Measurements from ENCODE around the gene AJAP1. TPM values are rescaled to one million over a fixed set of nuclear protein-coding genes. Genes with fewer than 3 reads are reported as not detected.
"Not testable (repeated sequence)": the region's sequence is repeated elsewhere in the genome, so short reads cannot be mapped to it uniquely, and the experiment has no call there.

The AJAP1 gene
- total RNA-seq, 1 donor from 2014 or later = 0.21 TPM

GRCh38 chr1:4664606-4665005, 10.2 kb downstream of the AJAP1 start:
- Mint-ChIP-seq H3K27ac (ENCODE audit: unreplicated experiment) (no peak overlapping the region), H3K9me3 (ENCODE audit: unreplicated experiment) (no peaks in the 10 kb centered on the region), H3K4me3 (ENCODE audit: unreplicated experiment) (no peak overlapping the region), H3K36me3 (ENCODE audit: low read depth, unreplicated experiment) (no peaks in the 10 kb centered on the region), H3K27me3 (ENCODE audit: unreplicated experiment) (peaks cover 6% of the 10 kb centered on the region), H3K4me1 (ENCODE audit: unreplicated experiment) (no peaks in the 10 kb centered on the region)
- DNase-seq (ENCODE audit: low spot score) = no peak
- no peak for TF ChIP-seq CTCF (IDR thresholded peaks at IDR 0.05; ENCODE audit: unreplicated experiment)

DNA sequence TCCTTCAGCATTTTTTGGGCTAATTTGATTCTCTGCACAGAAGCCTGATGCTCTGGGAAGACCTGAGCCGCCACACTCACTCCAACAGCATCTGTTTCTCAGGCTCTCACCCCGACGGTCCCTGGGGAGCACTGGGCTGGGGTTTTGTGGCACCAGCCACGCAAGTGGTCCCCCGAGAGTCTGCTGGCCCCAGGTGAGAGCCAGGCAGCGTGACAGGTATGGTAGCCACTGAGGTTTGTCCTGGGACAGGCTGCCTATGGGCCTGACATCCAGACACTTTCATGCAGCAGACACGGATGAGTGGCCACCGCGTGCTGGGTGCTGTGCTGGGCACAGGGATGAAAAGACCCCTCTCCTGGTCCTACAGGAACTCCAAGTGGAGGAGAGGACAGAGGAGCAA, 11.0 kb downstream of the AJAP1 start:
- H3K36me3 Mint-ChIP-seq (ENCODE audit: low read depth, unreplicated experiment) = no peaks in the 10 kb centered on the region
- TF ChIP-seq CTCF (IDR thresholded peaks at IDR 0.05; ENCODE audit: unreplicated experiment) = no peak
- no peaks in the 10 kb centered on the region for H3K9me3 Mint-ChIP-seq (ENCODE audit: unreplicated experiment)
- peaks cover 6% of the 10 kb centered on the region for H3K27me3 Mint-ChIP-seq (ENCODE audit: unreplicated experiment)
- no peak for DNase-seq (ENCODE audit: low spot score)
- no peak overlapping the region for H3K27ac Mint-ChIP-seq (ENCODE audit: unreplicated experiment)
- no peak overlapping the region for H3K4me3 Mint-ChIP-seq (ENCODE audit: unreplicated experiment)
- H3K4me1 Mint-ChIP-seq (ENCODE audit: unreplicated experiment) = no peaks in the 10 kb centered on the region

- not testable (repeated sequence) for H3K4me1 Mint-ChIP-seq (ENCODE audit: unreplicated experiment); DNase-seq (ENCODE audit: low spot score); H3K27me3 Mint-ChIP-seq (ENCODE audit: unreplicated experiment); H3K4me3 Mint-ChIP-seq (ENCODE audit: unreplicated experiment); H3K27ac Mint-ChIP-seq (ENCODE audit: unreplicated experiment); H3K9me3 Mint-ChIP-seq (ENCODE audit: unreplicated experiment); H3K36me3 Mint-ChIP-seq (ENCODE audit: low read depth, unreplicated experiment)
Measured at GRCh38 chr1:4666683-4667082, 12.3 kb downstream of the AJAP1 start.

GRCh38 chr1:4668743-4669700, 14.6 kb downstream of the AJAP1 start:
- Mint-ChIP-seq H3K4me1 (ENCODE audit: unreplicated experiment) (no peaks in the 10 kb centered on the region), H3K36me3 (ENCODE audit: low read depth, unreplicated experiment) (no peaks in the 10 kb centered on the region), H3K27ac (ENCODE audit: unreplicated experiment) (no peak overlapping the region), H3K27me3 (ENCODE audit: unreplicated experiment) (peaks cover 5% of the 10 kb centered on the region), H3K4me3 (ENCODE audit: unreplicated experiment) (no peak overlapping the region), H3K9me3 (ENCODE audit: unreplicated experiment) (no peaks in the 10 kb centered on the region)
- TF ChIP-seq CTCF (IDR thresholded peaks at IDR 0.05; ENCODE audit: unreplicated experiment) = no peak
- DNase-seq (ENCODE audit: low spot score) = no peak

- no peak for TF ChIP-seq CTCF (IDR thresholded peaks at IDR 0.05; ENCODE audit: unreplicated experiment)
- peaks cover 2% of the 10 kb centered on the region for H3K27me3 Mint-ChIP-seq (ENCODE audit: unreplicated experiment)
- H3K4me1 Mint-ChIP-seq (ENCODE audit: unreplicated experiment) = no peaks in the 10 kb centered on the region
- no peak overlapping the region for H3K4me3 Mint-ChIP-seq (ENCODE audit: unreplicated experiment)
- no peaks in the 10 kb centered on the region for H3K9me3 Mint-ChIP-seq (ENCODE audit: unreplicated experiment)
- no peaks in the 10 kb centered on the region for H3K36me3 Mint-ChIP-seq (ENCODE audit: low read depth, unreplicated experiment)
- no peak for DNase-seq (ENCODE audit: low spot score)
- no peak overlapping the region for H3K27ac Mint-ChIP-seq (ENCODE audit: unreplicated experiment)
Measured at GRCh38 chr1:4670265-4670664, 15.9 kb downstream of the AJAP1 start.
